ENCODE results near the gene VPREB3. TPM values are rescaled to one million over a fixed set of nuclear protein-coding genes. Genes with fewer than 3 reads are reported as not detected.

Gene VPREB3, protein sequence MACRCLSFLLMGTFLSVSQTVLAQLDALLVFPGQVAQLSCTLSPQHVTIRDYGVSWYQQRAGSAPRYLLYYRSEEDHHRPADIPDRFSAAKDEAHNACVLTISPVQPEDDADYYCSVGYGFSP
- total RNA-seq: not detected

DNA sequence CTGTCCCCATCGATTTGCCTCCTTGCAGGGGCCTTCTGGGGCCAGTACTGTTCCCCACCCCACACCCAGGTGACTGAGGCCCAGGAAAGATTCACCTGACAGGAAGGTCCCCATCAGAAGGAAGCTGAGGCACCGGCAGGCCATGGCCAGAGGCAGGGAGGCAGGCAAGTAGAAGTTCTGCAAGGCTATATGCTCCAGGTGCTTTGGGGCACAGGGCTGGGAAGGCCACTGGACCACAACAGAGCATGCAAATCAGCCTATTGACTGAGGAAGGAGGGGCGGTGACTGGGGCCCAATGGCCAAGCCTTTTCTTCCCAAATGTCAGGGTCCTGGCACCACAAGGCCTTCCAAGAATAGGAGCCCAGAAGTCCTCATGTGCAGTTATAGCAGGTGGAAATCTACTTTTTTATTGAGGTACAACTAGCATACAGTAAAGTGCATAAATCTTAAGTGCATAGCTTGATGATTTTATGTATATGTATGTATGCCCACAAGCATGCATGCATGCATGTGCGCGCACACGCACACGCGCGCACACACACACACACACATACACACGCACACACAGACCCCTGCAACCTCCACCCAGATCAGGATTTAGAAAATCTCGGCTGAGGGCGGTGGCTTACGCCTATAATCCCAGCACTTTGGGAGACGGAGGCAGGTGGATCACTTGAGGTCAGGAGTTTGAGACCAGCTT lies at the start of gene VPREB3:
TSS of gene VPREB3 (minus strand) at position 206 of the 700 bp plus-strand sequence. CDS start at position 144, 62 bp downstream.
- DNase-seq (ENCODE audit: low spot score): no peak

DNA sequence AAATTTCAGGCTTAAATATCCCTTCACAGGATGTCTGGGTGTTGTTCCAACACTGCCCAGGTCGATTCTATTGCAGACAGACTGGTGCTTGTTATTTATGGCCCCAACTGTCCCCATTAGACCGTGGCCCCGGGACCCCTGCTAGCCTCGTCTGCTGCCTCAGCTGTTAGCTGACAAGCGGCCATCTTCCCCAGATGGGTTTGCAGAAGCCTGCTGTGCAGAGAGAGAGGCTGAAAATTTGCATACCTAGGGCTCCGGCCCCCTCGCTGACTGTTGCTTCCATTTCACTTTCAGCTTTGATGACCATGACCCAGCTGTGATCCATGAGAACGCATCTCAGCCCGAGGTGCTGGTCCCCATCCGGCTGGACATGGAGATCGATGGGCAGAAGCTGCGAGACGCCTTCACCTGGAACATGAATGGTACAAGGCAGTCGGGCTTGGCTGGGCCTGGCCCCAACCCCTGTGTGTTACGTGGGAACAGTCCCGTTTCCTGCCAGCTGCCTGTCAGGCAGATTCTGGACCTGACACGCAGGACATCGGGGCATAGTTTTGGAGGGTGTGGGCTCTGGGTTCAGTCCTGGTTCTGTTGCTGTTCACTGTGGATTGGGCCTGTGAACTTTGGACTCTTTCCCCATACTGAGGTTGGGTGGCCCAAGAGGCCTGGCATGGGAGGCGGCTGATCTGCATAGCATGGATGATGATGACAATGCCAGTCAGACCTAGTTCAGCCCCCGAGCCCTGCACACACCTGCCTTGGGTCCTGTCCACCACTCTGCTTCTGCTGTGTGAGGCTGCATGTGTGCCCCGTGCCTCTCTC lies 49.0 kb upstream of the VPREB3 start:
- DNase-seq (ENCODE audit: low spot score): no peak

DNA sequence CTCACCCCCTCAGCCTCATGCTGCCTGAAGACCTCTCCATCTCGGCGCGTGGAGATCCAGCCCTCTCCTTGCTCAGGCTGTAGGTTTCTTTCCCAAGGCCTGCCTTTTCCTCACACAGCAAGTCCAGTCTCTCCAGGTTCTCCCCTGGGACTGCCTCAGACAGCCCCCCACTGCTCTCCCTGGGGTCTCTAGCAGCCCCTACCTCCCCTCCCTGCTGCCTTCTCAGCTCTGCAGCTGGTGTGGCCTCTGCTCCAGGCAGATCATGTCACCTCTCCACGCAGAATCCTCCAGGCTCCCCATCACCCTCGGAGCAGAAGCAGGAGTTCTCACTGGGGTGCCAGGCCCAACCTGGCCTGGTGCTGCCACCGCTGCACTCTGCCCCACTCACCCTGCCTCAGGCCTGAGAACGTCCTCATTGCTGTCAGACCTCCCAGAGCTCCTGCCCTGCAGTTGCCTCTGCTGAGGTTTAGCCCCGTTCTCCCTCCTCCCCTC lies 47.7 kb upstream of the VPREB3 start:
- DNase-seq (ENCODE audit: low spot score): no peak

- no peak for DNase-seq (ENCODE audit: low spot score)
These were observed 47.1 kb upstream of the VPREB3 start for GRCh38 chr22:23801238-23801821.

DNA sequence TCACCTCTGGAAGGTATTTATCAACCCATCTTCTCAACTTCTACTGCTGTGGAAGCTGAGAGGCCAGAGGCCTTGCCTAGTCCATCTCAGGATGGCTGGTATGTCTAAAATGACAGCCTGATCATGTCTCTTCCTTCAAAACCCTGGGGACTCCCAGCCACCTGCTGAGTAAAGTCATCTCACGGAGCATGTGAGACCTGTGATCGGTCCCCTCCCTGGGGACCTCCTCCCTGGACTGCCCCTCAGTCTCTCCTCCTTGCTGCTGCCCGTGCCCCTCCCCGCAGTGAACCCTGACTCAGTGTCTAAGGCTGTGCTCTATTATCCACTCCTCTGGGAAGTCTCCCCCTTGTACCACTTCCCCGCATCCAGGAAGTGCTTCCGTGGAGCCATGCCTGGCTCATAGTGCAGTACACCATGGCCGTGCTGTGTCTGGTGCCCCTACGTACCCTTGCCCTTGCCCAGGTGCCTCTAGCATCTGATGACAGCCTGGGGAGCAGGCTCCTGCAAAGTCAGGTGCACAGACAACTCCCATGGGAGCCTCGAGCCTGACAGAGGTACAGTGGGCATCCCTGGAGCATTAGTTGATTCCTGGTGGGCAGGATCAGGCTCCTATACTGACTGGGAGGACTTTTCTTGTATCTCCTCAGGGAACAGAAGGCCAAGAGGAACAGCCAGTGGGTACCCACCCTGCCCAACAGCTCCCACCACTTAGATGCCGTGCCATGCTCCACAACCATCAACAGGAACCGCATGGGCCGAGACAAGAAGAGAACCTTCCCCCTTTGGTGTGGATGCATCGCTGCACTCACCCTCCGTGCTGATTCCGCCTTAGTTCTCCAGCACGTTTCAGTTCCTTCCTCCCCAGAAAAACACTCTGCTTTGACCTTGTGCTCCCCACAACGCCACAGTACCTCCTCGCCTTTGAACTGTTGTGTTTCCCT lies 46.3 kb upstream of the VPREB3 start:
- no peak for DNase-seq (ENCODE audit: low spot score)

GRCh38 chr22:23796461-23796860 lies 42.2 kb upstream of the VPREB3 start:
- DNase-seq (ENCODE audit: low spot score): no peak

GRCh38 chr22:23793326-23793725 lies 39.1 kb upstream of the VPREB3 start:
- no peak for DNase-seq (ENCODE audit: low spot score)

- DNase-seq (ENCODE audit: low spot score): no peak
These were observed 37.8 kb upstream of the VPREB3 start for GRCh38 chr22:23791738-23792645.

GRCh38 chr22:23790819-23791737 lies 36.9 kb upstream of the VPREB3 start:
- DNase-seq (ENCODE audit: low spot score): no peak

GRCh38 chr22:23789638-23790037 lies 35.4 kb upstream of the VPREB3 start:
- no peak for DNase-seq (ENCODE audit: low spot score)

- no peak for DNase-seq (ENCODE audit: low spot score)
These were observed 34.9 kb upstream of the VPREB3 start for GRCh38 chr22:23789121-23789520.

DNA sequence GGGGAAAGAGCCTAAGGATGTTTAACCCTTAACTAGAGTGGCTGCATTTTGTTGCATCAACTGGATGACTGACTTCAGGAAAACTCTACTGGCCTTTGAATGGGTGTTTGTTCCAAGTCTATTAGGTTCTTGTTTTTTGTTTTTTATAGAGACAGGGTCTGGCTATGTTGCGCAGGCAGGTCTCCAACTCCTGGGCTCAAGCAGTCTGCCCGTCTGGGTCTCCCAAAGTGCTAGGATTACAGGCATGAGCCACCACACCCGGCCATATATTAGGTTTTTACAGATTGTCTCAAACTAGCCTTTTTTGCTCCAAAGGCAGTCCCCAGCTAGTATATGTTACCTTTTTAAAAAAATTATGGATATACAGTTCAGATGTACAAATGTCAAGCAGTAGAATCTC lies 33.7 kb upstream of the VPREB3 start:
- no peak for DNase-seq (ENCODE audit: low spot score)

GRCh38 chr22:23787600-23787896 lies 33.3 kb upstream of the VPREB3 start:
- no peak for DNase-seq (ENCODE audit: low spot score)

DNA sequence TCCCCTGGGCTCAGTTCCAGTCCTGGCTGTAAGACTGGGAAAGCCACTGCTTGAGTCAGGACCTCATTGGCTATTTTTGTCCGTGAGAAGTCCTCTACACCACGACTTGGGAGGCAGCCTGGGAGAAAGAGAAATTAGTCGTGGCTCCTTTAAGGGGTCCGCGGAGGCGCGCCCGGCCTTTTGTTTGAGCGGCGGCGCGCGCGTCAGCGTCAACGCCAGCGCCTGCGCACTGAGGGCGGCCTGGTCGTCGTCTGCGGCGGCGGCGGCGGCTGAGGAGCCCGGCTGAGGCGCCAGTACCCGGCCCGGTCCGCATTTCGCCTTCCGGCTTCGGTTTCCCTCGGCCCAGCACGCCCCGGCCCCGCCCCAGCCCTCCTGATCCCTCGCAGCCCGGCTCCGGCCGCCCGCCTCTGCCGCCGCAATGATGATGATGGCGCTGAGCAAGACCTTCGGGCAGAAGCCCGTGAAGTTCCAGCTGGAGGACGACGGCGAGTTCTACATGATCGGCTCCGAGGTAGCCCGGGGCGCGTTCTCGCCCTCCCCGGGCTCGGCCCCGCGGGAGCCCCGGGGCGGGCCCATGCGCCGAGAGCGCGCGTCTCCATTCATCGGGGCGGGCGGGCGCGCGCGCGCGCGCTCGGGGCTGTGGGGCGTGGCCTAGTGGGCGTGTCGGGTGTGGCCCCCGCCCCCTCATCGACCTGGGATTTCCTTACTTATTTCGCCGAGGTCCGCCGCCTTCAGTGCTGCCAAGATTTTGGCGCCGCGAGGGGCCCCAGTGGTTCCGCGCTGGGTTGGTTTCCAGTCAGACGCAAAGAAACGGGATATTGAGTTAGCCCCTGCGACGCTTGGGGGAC lies 32.8 kb upstream of the VPREB3 start, which contains the start of gene SMARCB1:
TSS of gene SMARCB1 (plus strand) at position 215 of the 848 bp plus-strand sequence. CDS start at position 419, 204 bp downstream.
- peak; percentile 91 for DNase-seq (ENCODE audit: low spot score)

DNA sequence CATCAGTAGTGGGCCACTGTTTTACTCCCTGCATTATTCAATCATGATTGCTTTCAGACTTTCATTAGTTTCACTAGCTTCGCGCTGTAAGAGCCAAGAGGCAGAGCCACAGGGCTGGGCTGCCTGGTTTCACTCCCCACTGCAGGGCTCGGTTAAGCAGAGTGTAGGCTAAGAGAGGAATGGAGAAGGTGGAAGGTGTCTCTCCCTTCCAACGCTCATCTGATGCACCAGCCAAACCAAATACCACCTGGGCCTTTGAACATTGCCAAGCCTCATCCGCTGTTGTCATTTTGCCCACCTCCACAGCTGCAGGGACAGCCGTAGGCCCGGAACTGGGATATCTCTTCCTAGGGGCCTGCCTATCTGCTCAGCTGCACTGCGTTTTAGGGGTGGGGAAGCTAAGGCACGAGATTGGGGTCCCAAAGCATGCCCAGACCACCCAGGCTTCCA lies 32.1 kb upstream of the VPREB3 start:
- DNase-seq (ENCODE audit: low spot score): no peak

DNA sequence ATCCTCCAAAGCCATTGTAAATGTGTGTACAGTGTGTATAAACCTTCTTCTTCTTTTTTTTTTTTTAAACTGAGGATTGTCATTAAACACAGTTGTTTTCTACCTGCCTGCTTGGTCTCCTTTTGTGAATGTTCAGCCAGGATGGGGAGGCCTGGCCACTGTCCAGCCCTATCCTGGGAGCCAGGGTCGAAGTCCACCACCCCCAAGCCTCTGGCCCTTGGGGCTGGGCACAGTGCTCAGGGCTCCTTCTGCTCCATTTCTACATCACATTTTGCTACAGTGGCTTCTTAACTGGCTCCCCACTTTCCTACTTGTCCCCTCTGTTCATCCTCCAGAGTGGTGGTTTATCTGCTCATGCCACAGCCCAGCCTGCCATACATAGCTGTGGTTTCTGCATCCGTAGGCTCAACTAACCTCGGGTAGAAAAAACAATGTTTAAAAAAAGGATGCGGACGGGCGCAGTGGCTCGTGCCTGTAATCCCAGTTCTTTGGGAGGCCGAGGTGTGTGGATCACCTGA lies 30.0 kb upstream of the VPREB3 start:
- DNase-seq (ENCODE audit: low spot score): peak; percentile 66

- no peak for DNase-seq (ENCODE audit: low spot score)
These were observed 29.3 kb upstream of the VPREB3 start for GRCh38 chr22:23783265-23784150.

Data from mucosa of gallbladder (tissue), 1 donor.